IMR-90 (cell line): ENCODE results near the gene SCCPDH. TPM values are rescaled to one million over a fixed set of nuclear protein-coding genes. Genes with fewer than 3 reads are reported as not detected.

ENCODE experiments used
- ATAC-seq: fragments of 200-7000 bp; cut with Tn5 transposase; 2 replicates; pipeline ENCODE4 v1.9.1; 2020; ENCODE audit warnings: low read depth, mild to moderate bottlenecking, moderate library complexity
- BruUV-seq: library from RNA; stranded (reverse); fragments of 400-500 nt; replicated peaks from 2 replicates; lab custom pipeline; 2021; lab: Mats Ljungman, UMichigan
- CTCF ChIA-PET: fragments of 300-600 bp; formaldehyde crosslinking; extraction: SDS; loops from one replicate; lab custom pipeline; 2021; ENCODE audit warnings: antibody characterized with exemption; lab: Yijun Ruan, JAX
- POLR2A ChIA-PET: fragments of 300-600 bp; sonication (Branson Sonifier 250); formaldehyde crosslinking; loops from one replicate; lab custom pipeline; 2022; ENCODE audit warnings: antibody characterized with exemption; ENCODE audit not compliant: unreplicated experiment; lab: Charles Lee
- DNase-seq: peaks from one replicate; pipeline ENCODE4 v3.0.0; 2013
- H2AFZ ChIP-seq: replicated peaks from 2 replicates; pipeline ENCODE3; 2013; ENCODE audit warnings: low read length, mild to moderate bottlenecking; ENCODE audit not compliant: poor library complexity
- H2AK5ac ChIP-seq: 2 replicates; pipeline ENCODE4 v1.6.1; 2013; ENCODE audit warnings: low read depth, low read length, inconsistent platforms
- H2AK9ac ChIP-seq: replicated peaks from 2 replicates; pipeline ENCODE3; 2013; ENCODE audit warnings: mild to moderate bottlenecking, low read depth, low read length, moderate library complexity; ENCODE audit not compliant: poor library complexity
- H2BK120ac ChIP-seq: 2 replicates; pipeline ENCODE4 v1.6.1; 2013; ENCODE audit warnings: low read depth, low read length, inconsistent platforms
- H2BK15ac ChIP-seq: 3 replicates; pipeline ENCODE4 v1.6.1; 2013; ENCODE audit warnings: low read depth, low read length, inconsistent platforms
- H2BK20ac ChIP-seq: 2 replicates; pipeline ENCODE4 v1.6.1; 2013; ENCODE audit warnings: low read depth, mild to moderate bottlenecking, inconsistent platforms, low read length, moderate library complexity
- H2BK5ac ChIP-seq: 2 replicates; pipeline ENCODE4 v1.6.1; 2013; ENCODE audit warnings: mild to moderate bottlenecking, low read depth, low read length, inconsistent platforms; ENCODE audit not compliant: poor library complexity, severe bottlenecking
- H3K14ac ChIP-seq: replicated peaks from 2 replicates; pipeline ENCODE4 v1.6.1; 2013; ENCODE audit warnings: low read depth, low read length, inconsistent platforms
- H3K18ac ChIP-seq: 2 replicates; pipeline ENCODE4 v1.6.1; 2013; ENCODE audit warnings: low read depth, low read length, control low read depth
- H3K23ac ChIP-seq: 2 replicates; pipeline ENCODE4 v1.6.1; 2013; ENCODE audit warnings: low read depth, low read length, inconsistent platforms
- H3K27ac ChIP-seq: 2 replicates; pipeline ENCODE4 v1.5.1; 2013; ENCODE audit warnings: mild to moderate bottlenecking, control low read depth, low read length; ENCODE audit not compliant: insufficient read depth
- H3K27me3 ChIP-seq: 2 replicates; pipeline ENCODE4 v1.6.1; 2013; ENCODE audit warnings: low read length; ENCODE audit not compliant: control insufficient read depth, insufficient read depth
- H3K36me3 ChIP-seq: 2 replicates; pipeline ENCODE4 v1.6.1; 2013; ENCODE audit warnings: low read length, mixed read lengths; ENCODE audit not compliant: control insufficient read depth, insufficient read depth
- H3K4ac ChIP-seq: 2 replicates; pipeline ENCODE4 v1.6.1; 2013; ENCODE audit warnings: low read depth, low read length, inconsistent platforms
- H3K4me1 ChIP-seq: 2 replicates; pipeline ENCODE4 v1.6.1; 2013; ENCODE audit warnings: low read length, mixed read lengths; ENCODE audit not compliant: control insufficient read depth, insufficient read depth
- H3K4me2 ChIP-seq: 2 replicates; pipeline ENCODE4 v1.6.1; 2013; ENCODE audit warnings: low read depth, mild to moderate bottlenecking, control low read depth, low read length, moderate library complexity
- H3K4me3 ChIP-seq: 2 replicates; pipeline ENCODE4 v1.5.1; 2013; ENCODE audit warnings: low read depth, mild to moderate bottlenecking, control low read depth, low read length, moderate library complexity; ENCODE audit not compliant: insufficient read depth
- H3K56ac ChIP-seq: 2 replicates; pipeline ENCODE4 v1.6.1; 2013; ENCODE audit warnings: low read length, inconsistent platforms; ENCODE audit not compliant: insufficient read depth; ENCODE audit errors: extremely low read depth
- H3K79me1 ChIP-seq, 2 experiments: 2 replicates each; pipeline ENCODE4 v1.6.1; 2013; ENCODE audit warnings: low read length in 2 of 2, inconsistent platforms in 1 of 2, low read depth in 1 of 2
- H3K9ac ChIP-seq: 2 replicates; pipeline ENCODE4 v1.6.1; 2013; ENCODE audit warnings: low read depth, low read length, control low read depth
- H3K9me1 ChIP-seq: 2 replicates; pipeline ENCODE4 v1.6.1; 2013; ENCODE audit warnings: low read length, inconsistent platforms; ENCODE audit not compliant: insufficient read depth
- H3K9me3 ChIP-seq: 2 replicates; pipeline ENCODE4 v1.6.1; 2013; ENCODE audit warnings: low read length; ENCODE audit not compliant: control insufficient read depth, insufficient read depth
- H4K20me1 ChIP-seq: 2 replicates; pipeline ENCODE4 v1.6.1; 2013; ENCODE audit warnings: low read length, inconsistent platforms; ENCODE audit not compliant: insufficient read depth
- H4K5ac ChIP-seq: 2 replicates; pipeline ENCODE4 v1.6.1; 2013; ENCODE audit warnings: mild to moderate bottlenecking, low read depth, low read length, control low read depth
- H4K8ac ChIP-seq, 2 experiments: 2 replicates each; pipeline ENCODE4 v1.6.1; 2013; ENCODE audit warnings: low read depth in 2 of 2, low read length in 2 of 2, control low read depth in 1 of 2, inconsistent platforms in 1 of 2
- H4K91ac ChIP-seq: 2 replicates; pipeline ENCODE4 v1.6.1; 2013; ENCODE audit warnings: low read depth, low read length, inconsistent platforms; ENCODE audit not compliant: insufficient read depth
- BHLHE40 ChIP-seq: fragments of 150-350 bp; IDR thresholded peaks from 2 replicates; pipeline ENCODE4 v1.6.1; 2016; ENCODE audit warnings: mild to moderate bottlenecking, low read depth, low read length
- CEBPB ChIP-seq: IDR thresholded peaks from 2 replicates; pipeline ENCODE4 v1.6.1; 2012; ENCODE audit warnings: low read depth, low read length, improper control_type of control experiment
- CHD1 ChIP-seq: IDR thresholded peaks from 2 replicates; pipeline ENCODE4 v1.6.1; 2012; ENCODE audit warnings: low read depth, low read length, improper control_type of control experiment
- FOS ChIP-seq: fragments of 150-350 bp; IDR thresholded peaks from 2 replicates; pipeline ENCODE4 v1.6.1; 2016; ENCODE audit warnings: low read depth, low read length
- MAFK ChIP-seq: IDR thresholded peaks from 2 replicates; pipeline ENCODE4 v1.6.1; 2012; ENCODE audit warnings: low read depth, low read length, improper control_type of control experiment
- MAZ ChIP-seq: IDR thresholded peaks from 2 replicates; pipeline ENCODE4 v1.6.1; 2012; ENCODE audit warnings: low read depth, mild to moderate bottlenecking, low read length, improper control_type of control experiment, moderate library complexity, borderline replicate concordance
- MXI1 ChIP-seq: IDR thresholded peaks from 2 replicates; pipeline ENCODE4 v1.6.1; 2012; ENCODE audit warnings: low read depth, mild to moderate bottlenecking, low read length, moderate library complexity, borderline replicate concordance
- NFE2L2 ChIP-seq: fragments of 150-350 bp; IDR thresholded peaks from 2 replicates; pipeline ENCODE4 v1.6.1; 2016; ENCODE audit warnings: low read depth, mild to moderate bottlenecking, low read length
- POLR2A ChIP-seq: IDR thresholded peaks from 2 replicates; pipeline ENCODE4 v1.6.1; 2012; ENCODE audit warnings: mild to moderate bottlenecking, low read depth, low read length
- RAD21 ChIP-seq: IDR thresholded peaks from 2 replicates; pipeline ENCODE4 v1.6.1; 2012; ENCODE audit warnings: low read length, improper control_type of control experiment
- RCOR1 ChIP-seq: IDR thresholded peaks from 2 replicates; pipeline ENCODE4 v1.6.1; 2012; ENCODE audit warnings: mild to moderate bottlenecking, low read length, improper control_type of control experiment; ENCODE audit not compliant: insufficient replicate concordance
- RFX5 ChIP-seq: IDR thresholded peaks from 2 replicates; pipeline ENCODE4 v1.8.0; 2012; ENCODE audit warnings: low read depth, mild to moderate bottlenecking, low read length, moderate library complexity
- SMC3 ChIP-seq: fragments of 150-350 bp; IDR thresholded peaks from 2 replicates; pipeline ENCODE4 v1.6.1; 2016; ENCODE audit warnings: low read depth, mild to moderate bottlenecking, antibody characterized with exemption, low read length, moderate library complexity
- WGBS, 2 experiments: methylation state at CpG; one replicate each; pipeline versions ENCODE4 v1.1.5 to v1.1.7; 2013; ENCODE audit warnings: missing lambda C conversion rate in 2 of 2; ENCODE audit not compliant: insufficient read length in 1 of 2; ENCODE audit errors: extremely low coverage in 2 of 2; 5-methylcytosine and 5-hydroxymethylcytosine counted together
- dilution Hi-C: fragments of 300-500 bp; cut with HindIII; formaldehyde crosslinking; loops from one replicate; pipeline ENCODE4 v1.14.3; 2018; ENCODE audit warnings: low sequenced_read_pairs; ENCODE audit not compliant: unreplicated experiment
- in situ Hi-C: fragments of 300-500 bp; cut with MboI; formaldehyde crosslinking; loops from 3 replicates; pipeline ENCODE4 v1.14.3; 2019; ENCODE audit warnings: low sequenced_read_pairs, inconsistent platforms, mixed read lengths
- intact Hi-C: fragments of 100-400 bp; cut with micrococcal nuclease; formaldehyde crosslinking; loops from 2 replicates; pipeline ENCODE4 v1.10.0; 2022
- polyA plus RNA-seq, 3 experiments: library from polyadenylated mRNA; depleted of rRNA; stranded (reverse); fragments of >200 nt; gene quantifications; 2 replicates each; pipeline ENCODE4 v1.2.3, GENCODE V29; 2012; ENCODE audit warnings: low replicate concordance in 1 of 3
- total RNA-seq: library from RNA; depleted of rRNA; stranded (reverse); fragments of >200 nt; gene quantifications from 2 replicates; pipeline ENCODE4 v1.2.3, GENCODE V29; 2012
- TF ChIP-seq, protein P1 (sequence below): fragments of 150-350 bp; IDR thresholded peaks from 2 replicates; pipeline ENCODE4 v1.6.1; 2016; ENCODE audit warnings: low read depth, mild to moderate bottlenecking, low read length, moderate library complexity, borderline replicate concordance
- TF ChIP-seq, protein P2 (sequence below): fragments of 150-350 bp; IDR thresholded peaks from 2 replicates; pipeline ENCODE4 v1.6.1; 2017; ENCODE audit warnings: mild to moderate bottlenecking, antibody characterized with exemption, low read length, low read depth
- TF ChIP-seq, protein P3 (sequence below): conservative IDR thresholded peaks from 2 replicates; pipeline ENCODE4 v1.5.1; 2012; ENCODE audit warnings: mild to moderate bottlenecking, low read depth, low read length, improper control_type of control experiment

Gene SCCPDH
- total and polyA plus RNA-seq, 2 of the 4 experiments (the other 2 are of a cell fraction) = 26.9 to 37.8 TPM

DNA sequence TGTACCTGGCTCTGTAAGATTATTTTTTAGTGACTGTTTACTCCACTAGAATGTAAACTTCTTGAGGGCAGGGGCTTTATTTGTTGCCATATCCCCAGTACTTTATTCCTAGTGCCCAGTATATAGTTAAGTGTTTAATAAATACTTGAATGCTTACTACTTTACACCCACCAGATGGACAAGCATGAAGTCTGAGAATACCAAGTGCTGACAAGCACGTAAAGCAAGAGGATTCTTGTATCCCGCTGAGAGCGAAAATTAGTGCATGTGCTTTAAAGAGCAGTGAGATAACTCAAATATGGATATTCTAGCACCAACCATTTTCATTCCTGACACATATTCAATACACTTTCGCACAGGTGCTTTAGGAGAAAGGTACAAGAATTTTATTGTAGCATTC is 1.5 kb upstream of the SCCPDH start:
- Histone ChIP-seq H3K36me3 (peaks cover 5% of the 10 kb centered on the region), H3K56ac (no peak overlapping the region), H3K9me3 (no peaks in the 10 kb centered on the region), H2BK15ac (no peak overlapping the region), H3K4me1 (no peaks in the 10 kb centered on the region; the same call in 1 of the 2 replicates), H3K4me2 (no peak overlapping the region), H2BK5ac (no peak overlapping the region), H3K14ac (no peak overlapping the region), H2BK20ac (no peak overlapping the region), H3K9ac (no peak overlapping the region), H2BK120ac (no peak overlapping the region), H4K20me1 (no peaks in the 10 kb centered on the region), H3K4me3 (no peak overlapping the region), H3K9me1 (no peaks in the 10 kb centered on the region), H4K5ac (no peak overlapping the region), H3K27ac (no peak overlapping the region), H2AK9ac (no peak overlapping the region), H3K4ac (no peak overlapping the region), H3K79me1 (peaks cover 20 to 31% of the 10 kb centered on the region in 2 experiments; a peak in 3 of 4 replicates), H4K8ac (no peak overlapping the region), H3K18ac (no peak overlapping the region), H2AK5ac (no peak overlapping the region), H4K91ac (no peak overlapping the region), H3K27me3 (no peaks in the 10 kb centered on the region), H2AFZ (no peak overlapping the region), H3K23ac (no peak overlapping the region)
- dilution Hi-C loops = no loop called here
- intact Hi-C loops = no loop called here
- in situ Hi-C loops = no loop called here
- CTCF ChIA-PET = no interaction called here
- DNase-seq = no peak
- TF ChIP-seq RFX5 = no peak
- no peak for TF ChIP-seq MAFK
- TF ChIP-seq POLR2A = no peak
- TF ChIP-seq SMC3 = no peak
- TF ChIP-seq FOS = no peak
- TF ChIP-seq RAD21 = no peak
- TF ChIP-seq MAZ = no peak
- TF ChIP-seq, protein P1, sequence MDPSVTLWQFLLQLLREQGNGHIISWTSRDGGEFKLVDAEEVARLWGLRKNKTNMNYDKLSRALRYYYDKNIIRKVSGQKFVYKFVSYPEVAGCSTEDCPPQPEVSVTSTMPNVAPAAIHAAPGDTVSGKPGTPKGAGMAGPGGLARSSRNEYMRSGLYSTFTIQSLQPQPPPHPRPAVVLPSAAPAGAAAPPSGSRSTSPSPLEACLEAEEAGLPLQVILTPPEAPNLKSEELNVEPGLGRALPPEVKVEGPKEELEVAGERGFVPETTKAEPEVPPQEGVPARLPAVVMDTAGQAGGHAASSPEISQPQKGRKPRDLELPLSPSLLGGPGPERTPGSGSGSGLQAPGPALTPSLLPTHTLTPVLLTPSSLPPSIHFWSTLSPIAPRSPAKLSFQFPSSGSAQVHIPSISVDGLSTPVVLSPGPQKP = no peak
- TF ChIP-seq, protein P2, sequence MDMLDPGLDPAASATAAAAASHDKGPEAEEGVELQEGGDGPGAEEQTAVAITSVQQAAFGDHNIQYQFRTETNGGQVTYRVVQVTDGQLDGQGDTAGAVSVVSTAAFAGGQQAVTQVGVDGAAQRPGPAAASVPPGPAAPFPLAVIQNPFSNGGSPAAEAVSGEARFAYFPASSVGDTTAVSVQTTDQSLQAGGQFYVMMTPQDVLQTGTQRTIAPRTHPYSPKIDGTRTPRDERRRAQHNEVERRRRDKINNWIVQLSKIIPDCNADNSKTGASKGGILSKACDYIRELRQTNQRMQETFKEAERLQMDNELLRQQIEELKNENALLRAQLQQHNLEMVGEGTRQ = no peak
- no peak for TF ChIP-seq CHD1
- TF ChIP-seq RCOR1 = no peak
- TF ChIP-seq CEBPB = no peak
- TF ChIP-seq, protein P3, sequence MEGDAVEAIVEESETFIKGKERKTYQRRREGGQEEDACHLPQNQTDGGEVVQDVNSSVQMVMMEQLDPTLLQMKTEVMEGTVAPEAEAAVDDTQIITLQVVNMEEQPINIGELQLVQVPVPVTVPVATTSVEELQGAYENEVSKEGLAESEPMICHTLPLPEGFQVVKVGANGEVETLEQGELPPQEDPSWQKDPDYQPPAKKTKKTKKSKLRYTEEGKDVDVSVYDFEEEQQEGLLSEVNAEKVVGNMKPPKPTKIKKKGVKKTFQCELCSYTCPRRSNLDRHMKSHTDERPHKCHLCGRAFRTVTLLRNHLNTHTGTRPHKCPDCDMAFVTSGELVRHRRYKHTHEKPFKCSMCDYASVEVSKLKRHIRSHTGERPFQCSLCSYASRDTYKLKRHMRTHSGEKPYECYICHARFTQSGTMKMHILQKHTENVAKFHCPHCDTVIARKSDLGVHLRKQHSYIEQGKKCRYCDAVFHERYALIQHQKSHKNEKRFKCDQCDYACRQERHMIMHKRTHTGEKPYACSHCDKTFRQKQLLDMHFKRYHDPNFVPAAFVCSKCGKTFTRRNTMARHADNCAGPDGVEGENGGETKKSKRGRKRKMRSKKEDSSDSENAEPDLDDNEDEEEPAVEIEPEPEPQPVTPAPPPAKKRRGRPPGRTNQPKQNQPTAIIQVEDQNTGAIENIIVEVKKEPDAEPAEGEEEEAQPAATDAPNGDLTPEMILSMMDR = no peak
- TF ChIP-seq BHLHE40 = no peak
- TF ChIP-seq NFE2L2 = no peak
- TF ChIP-seq MXI1 = no peak
- no CpG with 5 or more reads among the region's 4 CpGs for WGBS, 2 experiments
- POLR2A ChIA-PET = no interaction called here
- no peak for ATAC-seq
- no TSS peak for BruUV-seq
